GM19452 (cell line): ENCODE measurements around the gene NTF4.
"Not testable (repeated sequence)": the region's sequence is repeated elsewhere in the genome, so short reads cannot be mapped to it uniquely, and the experiment has no call there.

ENCODE experiments used
- ATAC-seq: cut with Tn5 transposase; IDR thresholded peaks from one replicate; pipeline ENCODE4 v1.9.1; 2021; ENCODE audit not compliant: unreplicated experiment

NTF4 gene

DNA sequence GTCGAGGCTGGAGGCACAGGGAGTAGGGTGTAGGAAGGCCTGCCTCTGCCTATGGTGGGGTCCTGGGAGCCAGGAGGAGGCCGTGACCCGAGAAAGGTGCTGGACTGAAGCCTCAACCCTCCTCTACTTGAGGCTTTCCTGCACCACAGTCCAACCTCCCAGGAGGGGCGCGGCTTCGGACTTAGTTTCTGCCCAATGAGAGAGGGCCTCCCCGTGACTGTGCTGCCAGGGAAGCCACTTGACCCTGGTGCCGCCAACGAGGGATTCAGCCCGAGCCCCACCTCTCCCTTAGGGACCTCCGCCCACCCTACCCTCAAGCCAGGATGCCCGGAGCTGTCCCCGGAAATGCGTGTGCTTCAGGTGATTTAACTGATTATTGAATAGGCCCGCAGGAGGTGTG, 40.4 kb downstream of the NTF4 start, which contains the start of gene CGB3:
Gene CGB3, minus strand, starts transcription at position 101 of the 400 bp plus-strand sequence. CDS start 362 bp downstream, outside the sequence.
- ATAC-seq = not testable (repeated sequence)

DNA sequence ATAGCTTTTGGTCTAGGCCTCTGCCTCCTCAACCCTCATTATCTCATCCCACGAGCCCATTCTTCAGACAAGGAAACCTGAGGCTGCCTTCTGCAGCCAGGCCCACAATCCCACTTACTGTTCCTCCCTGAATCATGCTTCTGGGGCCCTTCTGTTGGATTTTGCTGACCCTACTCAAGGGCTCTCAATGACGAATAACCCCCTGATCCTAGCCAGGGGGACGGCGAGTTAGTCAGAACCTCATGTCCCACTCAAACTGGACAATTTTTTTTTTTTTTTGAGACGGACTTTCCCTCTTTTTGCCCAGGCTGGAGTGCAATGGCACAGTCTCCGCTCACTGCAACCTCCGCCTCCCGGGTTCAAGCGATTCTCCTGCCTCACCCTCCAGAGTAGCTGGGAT, 42.5 kb downstream of the NTF4 start:
- ATAC-seq = no peak

DNA sequence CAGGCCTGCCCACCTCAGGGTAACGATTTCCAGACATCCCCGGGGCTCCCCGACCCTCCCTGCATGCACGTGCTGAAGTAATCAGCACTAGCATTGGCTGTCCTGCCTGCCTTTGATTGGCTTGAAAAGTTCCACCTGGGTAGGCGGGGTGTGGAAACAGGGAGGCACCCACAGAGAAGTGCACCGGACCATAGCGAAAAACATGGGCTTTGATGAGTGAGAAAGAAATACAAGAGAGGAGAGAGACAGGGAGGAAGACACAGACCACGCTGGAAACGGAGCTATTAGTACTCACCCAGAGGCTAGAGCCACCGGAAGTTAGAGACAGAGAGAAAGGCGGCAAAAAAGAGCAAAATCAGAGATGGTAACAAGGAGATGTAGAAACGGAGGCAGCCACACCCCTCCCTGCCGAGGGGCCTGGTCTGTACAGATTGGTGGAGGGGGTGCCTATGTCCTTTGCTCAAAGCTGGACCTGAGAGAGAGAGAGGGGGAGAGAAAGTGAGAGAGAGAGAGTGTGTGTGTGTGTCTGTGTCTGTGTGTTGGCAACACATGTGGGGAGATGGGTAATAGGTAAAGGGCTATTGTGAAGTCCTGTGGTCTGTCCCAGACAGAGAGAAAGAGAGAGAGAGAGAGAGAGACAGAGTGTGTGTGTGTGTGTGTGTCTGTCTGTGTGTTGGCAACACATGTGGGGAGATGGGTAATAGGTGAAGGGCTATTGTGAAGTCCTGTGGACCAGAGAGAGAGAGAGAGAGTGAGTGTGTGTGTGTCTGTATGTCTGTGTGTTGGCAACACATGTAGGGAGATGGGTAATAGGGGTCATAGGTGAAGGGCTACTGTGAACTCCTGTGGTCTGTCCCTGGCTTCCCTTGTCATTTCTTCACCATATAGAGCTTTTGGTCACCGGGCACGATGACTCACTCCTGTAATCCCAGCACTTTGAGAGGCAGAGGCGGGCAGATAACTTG, 43.4 kb downstream of the NTF4 start:
- no peak for ATAC-seq

DNA sequence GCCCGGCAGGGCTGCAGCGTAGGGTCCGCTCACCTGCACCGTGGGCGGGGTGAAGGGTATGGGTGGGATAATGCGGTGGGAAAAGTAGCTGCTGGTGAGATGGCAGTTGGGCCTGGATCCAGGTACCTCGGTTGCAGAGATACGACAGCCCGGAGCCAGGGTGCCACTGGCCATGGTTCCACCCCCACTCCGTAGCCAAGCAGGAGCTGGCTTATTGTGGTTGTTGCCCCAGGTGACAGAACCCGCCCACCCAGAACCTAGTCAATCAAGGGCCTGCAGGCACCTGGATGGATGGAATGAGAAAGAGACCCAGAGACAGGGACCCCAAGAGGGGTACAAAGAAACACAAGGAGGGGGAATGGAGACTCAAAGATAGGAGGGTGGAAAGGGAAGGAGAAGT, 44.3 kb downstream of the NTF4 start:
- no peak for ATAC-seq

DNA sequence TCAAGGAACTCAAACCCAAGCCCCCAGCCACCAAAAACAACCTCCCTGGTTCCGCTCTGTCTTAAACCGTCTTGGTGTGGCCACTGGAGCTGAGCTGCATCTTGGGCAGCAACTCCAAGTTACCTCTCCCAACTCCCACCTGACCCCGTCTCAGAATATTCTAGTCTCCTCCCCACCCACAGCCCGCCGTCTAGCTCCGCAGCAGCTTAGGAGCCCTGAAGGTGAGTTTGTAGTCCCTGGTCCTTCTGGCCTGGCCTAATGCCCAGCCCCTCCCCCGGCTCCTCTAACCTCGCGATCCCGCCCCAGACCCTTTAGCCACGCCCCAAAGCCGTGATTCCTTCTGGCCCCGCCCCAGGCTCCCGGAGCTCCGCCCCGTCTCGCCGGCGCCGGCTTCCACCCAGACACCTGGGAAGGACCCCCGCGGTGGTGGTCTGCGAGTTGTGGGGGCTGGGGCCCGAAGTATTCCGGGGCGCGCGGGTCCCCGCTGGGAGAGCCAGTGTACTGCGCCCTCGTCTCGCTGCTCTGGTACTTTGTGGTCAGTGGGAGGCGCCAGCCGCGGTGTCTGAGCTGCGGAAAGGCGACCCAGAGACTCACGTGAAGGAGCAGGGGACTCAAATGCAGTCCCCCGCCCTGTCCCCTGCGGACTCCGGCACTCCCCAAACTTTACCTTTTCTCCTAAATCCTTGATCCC, 45.2 kb downstream of the NTF4 start:
- ATAC-seq = no peak

DNA sequence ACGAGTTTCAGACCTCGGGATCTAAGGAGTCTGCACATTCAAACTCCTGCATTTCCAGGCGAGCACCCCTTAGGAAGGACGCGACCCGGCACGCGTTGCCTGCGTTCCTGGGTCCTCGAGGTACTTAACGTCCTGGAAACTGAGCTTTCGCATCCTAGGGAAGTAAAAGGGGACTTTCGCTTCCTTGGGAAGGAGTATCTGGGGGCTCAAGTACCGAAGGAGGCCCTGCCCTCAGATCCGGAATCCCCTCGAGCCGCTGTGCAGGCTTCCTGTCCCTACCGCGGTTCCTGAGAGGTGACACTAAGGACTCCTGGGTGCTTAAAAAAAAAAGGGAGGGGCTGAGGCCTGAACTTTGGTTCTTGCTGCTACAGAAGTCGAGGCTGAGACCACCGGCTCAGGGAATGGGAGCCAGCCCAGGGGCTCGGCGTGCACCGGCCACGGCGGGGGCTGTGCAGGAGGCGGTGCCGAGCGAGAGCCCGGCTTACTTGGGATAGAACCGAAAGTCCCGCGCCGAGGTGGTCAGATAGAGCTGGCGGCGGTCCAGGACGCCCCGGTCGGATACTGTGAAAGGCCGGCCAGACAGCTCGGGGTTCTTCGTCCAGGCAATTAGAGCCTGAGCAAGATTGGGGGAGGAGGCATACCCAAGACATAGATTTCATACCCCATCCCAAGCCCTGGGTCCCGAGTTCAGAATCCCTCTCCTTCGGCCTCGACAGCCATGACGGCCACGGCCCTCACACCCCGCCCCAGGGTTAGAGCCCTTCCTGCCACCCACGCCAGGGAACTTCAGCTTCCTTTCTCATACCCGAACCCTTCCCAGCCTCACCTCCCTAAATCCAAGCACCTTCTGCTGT, 46.0 kb downstream of the NTF4 start:
- ATAC-seq = not testable (repeated sequence)

DNA sequence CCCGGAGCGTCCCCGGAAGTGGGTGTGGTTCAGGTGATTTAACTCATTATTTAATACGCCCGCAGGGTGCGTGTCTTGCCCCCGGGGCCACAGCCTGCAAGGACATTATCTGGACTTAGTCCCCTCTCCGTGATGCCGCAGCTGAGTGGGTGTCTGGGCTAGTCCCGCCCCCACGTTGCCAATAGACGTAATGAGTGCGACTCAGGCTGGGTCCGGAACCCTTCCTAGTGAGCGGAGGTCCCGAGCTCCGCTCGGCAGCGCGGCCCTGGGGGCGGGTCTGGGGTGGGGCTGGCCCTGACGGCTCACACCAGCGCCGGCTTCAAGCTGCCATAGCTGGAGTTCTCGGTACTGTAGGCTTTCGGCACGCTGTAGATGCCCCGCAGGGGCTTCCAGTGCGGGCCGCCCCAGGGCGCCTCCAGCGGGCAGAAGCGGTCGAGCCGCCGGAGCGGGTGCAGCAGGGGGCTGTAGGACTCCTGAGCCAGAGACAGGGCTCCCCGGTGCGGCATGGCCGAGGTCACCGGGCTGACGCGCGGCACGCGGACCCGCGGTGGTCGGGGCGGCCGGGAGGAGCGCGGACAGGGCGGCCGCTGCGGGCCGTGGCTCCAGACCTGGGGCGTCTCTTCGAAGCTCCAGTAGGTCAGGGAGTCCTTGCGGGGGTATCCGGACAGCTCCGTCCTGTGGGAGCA, 46.8 kb downstream of the NTF4 start:
- ATAC-seq = no peak

DNA sequence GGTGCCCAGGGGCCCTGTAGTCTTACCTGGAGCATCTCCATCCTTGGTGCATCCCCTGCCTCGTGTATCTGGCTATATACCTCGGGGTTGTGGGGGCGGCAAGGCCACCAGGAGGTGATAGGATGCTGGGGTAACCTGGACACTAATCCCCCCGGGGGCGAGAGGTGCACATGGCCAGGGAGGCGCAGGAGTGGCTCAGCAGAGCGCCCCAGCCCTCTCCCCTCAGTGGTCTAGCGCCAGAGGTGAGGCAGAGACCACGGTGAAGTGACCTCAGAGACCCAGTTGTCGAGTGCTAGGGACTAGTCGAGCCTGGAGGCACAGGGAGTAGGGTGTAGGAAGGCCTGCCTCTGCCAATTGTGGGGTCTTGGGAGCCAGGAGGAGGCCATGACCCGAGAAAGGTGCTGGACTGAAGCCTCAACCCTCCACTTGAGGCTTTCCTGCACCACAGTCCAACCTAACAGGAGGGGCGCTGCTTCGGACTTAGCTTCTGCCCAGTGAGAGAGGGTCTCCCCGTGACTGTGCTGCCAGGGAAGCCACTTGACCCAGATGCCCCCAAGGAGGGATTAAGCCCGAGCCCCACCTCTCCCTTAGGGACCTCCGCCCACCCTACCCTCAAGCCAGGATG, 47.5 kb downstream of the NTF4 start, which contains the start of gene LHB:
Gene LHB, minus strand, starts transcription at position 51 of the 625 bp plus-strand sequence. Its CDS starts 10 bp downstream, at position 41.
- ATAC-seq = no peak

DNA sequence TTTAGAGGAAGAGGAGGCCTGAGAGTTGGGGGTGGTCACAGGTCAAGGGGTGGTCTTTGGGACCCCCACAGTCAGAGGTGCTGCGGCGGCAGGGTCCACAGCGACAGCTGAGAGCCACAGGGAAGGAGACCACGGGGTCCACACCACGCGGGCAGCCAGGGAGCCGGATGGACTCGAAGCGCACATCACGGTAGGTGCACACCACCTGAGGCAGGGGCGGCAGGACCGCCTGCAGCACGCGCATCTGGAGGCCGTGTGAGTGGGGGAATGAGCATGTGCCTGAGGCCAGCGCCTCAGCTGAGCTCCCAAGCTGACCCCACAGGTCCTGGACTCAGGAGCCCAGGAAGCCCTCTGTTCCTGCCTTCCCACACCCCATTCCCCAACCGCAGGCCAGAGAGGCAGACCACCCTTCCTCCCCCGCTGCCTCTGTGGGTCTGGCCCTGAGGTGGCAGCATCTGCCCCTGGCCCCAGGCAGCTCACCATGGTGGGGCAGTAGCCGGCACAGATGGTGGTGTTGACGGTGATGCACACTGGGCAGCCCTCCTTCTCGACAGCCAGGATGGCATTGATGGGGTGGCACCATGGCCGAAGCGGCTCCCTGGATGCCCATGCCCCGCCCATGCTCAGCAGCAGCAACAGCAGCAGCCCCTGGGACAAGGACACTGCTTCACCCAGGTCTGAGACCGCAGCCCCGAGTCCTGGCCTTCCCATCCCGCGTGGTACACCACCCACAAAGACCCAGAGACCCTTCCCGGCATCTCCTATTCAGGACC, 48.4 kb downstream of the NTF4 start:
- ATAC-seq = no peak

DNA sequence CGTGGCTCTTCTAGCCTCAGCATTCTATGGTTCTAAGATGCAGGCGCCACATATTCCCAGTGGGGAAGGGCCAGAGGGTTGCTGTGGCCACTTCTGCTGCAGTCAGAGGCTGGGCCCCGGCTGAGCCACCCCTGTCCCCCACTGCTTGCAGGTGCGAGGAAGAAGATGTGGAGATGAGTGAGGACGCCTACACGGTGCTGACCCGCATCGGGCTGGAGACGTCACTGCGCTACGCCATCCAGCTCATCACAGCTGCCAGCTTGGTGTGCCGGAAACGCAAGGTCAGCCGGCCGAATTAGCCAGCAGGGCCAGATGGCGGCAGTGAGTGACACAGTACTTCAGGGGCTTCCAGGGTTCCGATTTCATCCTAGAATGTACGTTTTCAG, 49.8 kb downstream of the NTF4 start:
- ATAC-seq = no peak

DNA sequence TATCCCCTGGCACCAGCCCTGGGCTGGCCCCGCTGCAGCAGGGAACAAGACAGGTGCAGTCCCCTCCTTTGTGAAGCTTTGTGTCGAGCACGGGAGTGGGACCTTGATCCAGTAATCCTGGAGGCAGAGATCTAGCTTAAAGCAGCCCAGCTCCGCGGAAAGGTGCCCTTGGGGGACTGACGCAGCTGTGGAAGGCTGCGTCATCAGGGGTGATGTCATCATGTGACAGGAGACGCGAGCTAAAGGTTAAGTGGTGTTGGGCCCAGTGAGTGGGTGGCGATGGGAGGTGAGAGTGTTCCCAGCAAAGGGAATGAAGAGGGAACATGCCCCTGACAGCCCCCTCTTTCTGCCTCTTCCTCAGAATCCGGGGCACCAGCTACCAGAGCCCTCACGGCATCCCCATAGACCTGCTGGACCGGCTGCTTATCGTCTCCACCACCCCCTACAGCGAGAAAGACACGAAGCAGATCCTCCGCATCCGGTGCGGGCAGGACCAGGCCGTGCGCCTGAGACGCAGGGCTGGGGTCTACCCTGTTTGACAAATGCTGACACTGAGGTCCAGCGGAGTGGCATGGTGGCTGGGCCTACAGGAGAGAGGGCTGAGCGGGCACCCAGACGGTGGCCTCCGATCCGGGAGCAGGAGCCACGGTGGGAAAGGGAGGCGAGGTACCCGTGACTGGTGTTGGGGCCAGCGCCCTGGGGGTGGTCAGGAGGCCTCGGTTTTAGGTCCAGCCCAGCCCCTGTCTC, 50.3 kb downstream of the NTF4 start:
- no peak for ATAC-seq

DNA sequence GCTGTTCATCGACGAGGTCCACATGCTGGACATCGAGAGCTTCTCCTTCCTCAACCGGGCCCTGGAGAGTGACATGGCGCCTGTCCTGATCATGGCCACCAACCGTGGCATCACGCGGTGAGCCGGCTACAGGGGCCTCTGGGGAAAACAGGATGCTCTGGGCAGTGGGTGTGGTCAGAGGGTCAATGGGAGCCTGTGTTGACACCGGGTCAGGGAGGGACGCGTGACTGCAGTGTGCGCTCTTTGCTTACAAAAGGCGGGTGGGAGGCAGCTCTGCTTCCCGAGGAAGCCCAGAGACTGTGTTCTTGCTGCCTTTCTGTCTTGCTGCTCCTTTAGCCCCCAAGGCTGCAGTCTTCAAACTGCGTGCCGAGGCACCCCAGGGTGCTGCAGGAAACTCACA, 53.4 kb downstream of the NTF4 start:
- ATAC-seq = no peak
